Left colon (tissue), 2 donors: ENCODE data around the gene IFIT1. TPM values are rescaled to one million over a fixed set of nuclear protein-coding genes. Genes with fewer than 3 reads are reported as not detected.

Experiments
- total RNA-seq, 2 donors: library from RNA; stranded (reverse); fragmentation: NEBNext Ultra II Directional; extraction: Animal tissue kit (Norgen Biotek cat#: 25700); gene quantifications; one replicate each; pipeline ENCODE4 v1.2.1, GENCODE V29; 2021
- donor health status: DM: no; HTN: no; CAD: no.
- donor health status: DM: yes; HTN: yes; CAD: no.

IFIT1 gene
- total RNA-seq, 2 donors from 2014 or later = 6.1 to 6.8 TPM

Other genes starting within 250 kb of the IFIT1 start
- 1 to 10 TPM in 1 of 2 donors, under 1 TPM in 1; 0.46 to 1.3 TPM for gene CH25H, start 185.3 kb upstream of the IFIT1 start, total RNA-seq
- gene LIPA, start 140.8 kb upstream of the IFIT1 start, total RNA-seq = 10 to 100 TPM; 19.0 to 39.8 TPM
- 1 to 10 TPM; 4.3 to 7.1 TPM for gene IFIT2, start 90.6 kb upstream of the IFIT1 start, total RNA-seq
- gene IFIT3, start 64.6 kb upstream of the IFIT1 start, total RNA-seq = 10 to 100 TPM in 1 of 2 donors, 1 to 10 TPM in 1; 5.0 to 10.3 TPM
- not detected for gene IFIT1B, start 14.6 kb upstream of the IFIT1 start, total RNA-seq
- 10 to 100 TPM; 10.2 to 10.6 TPM for gene IFIT5, start 21.9 kb downstream of the IFIT1 start, total RNA-seq
- under 1 TPM; 0.34 to 0.78 TPM for gene SLC16A12, start 143.0 kb downstream of the IFIT1 start, total RNA-seq